Measurements from ENCODE around the gene ZNF213.

- TF ChIP-seq, protein P1, sequence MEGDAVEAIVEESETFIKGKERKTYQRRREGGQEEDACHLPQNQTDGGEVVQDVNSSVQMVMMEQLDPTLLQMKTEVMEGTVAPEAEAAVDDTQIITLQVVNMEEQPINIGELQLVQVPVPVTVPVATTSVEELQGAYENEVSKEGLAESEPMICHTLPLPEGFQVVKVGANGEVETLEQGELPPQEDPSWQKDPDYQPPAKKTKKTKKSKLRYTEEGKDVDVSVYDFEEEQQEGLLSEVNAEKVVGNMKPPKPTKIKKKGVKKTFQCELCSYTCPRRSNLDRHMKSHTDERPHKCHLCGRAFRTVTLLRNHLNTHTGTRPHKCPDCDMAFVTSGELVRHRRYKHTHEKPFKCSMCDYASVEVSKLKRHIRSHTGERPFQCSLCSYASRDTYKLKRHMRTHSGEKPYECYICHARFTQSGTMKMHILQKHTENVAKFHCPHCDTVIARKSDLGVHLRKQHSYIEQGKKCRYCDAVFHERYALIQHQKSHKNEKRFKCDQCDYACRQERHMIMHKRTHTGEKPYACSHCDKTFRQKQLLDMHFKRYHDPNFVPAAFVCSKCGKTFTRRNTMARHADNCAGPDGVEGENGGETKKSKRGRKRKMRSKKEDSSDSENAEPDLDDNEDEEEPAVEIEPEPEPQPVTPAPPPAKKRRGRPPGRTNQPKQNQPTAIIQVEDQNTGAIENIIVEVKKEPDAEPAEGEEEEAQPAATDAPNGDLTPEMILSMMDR (IDR thresholded peaks at IDR 0.05; ENCODE audit: low read length), result no peak
- TF ChIP-seq EZH2 (IDR thresholded peaks at IDR 0.05; ENCODE audit: borderline replicate concordance, low read length), result no peak
Observed at GRCh38 chr16:3099395-3099731, 35.5 kb upstream of the ZNF213 start.

All from OCI-LY1 (cell line).